ENCODE data around the gene WARS2. TPM values are rescaled to one million over a fixed set of nuclear protein-coding genes. Genes with fewer than 3 reads are reported as not detected.

Gene WARS2
- total and polyA plus RNA-seq, 4 donors = 4.6 to 33.2 (median 11.3) TPM

DNA sequence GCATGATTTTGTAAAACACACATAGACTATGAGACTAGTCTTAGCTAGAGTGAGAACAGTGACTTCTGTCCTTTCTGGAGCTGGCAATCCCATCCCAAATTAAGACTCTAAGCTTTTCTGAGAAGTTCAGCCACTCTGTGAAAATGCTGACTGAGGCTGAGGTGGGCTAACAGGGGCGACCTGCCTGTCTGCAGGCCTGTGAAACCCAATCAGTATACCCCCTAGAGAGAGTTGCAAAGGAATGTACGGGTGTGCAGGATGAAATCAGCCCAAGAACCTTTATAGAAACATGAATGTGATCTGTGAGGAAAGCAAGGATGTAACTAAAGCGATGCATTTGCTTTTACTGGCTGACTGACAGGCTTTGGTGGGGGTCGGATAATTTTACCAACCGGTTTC lies 136.3 kb downstream of the WARS2 start:
- Histone ChIP-seq H3K27me3 (ENCODE audit: control insufficient read depth in 3 of 3, insufficient read depth in 3 of 3, low read length in 2 of 3) (peaks cover 10 to 99% (median 95%) of the 10 kb centered on the region in 3 donors), H3K9ac (ENCODE audit: insufficient read depth in 1 of 2, low read length in 2 of 2) (no peak overlapping the region), H3K27ac (ENCODE audit: low read depth in 1 of 2, low read length in 1 of 2) (no peak overlapping the region), H3K4me1 (ENCODE audit: control insufficient read depth in 5 of 5, insufficient read depth in 5 of 5, low read length in 5 of 5) (peaks cover 0 to 32% (median 11%) of the 10 kb centered on the region in 5 donors), H3K9me3 (ENCODE audit: control insufficient read depth in 4 of 4, insufficient read depth in 3 of 4, low read length in 3 of 4) (peaks cover 0 to 21% (median 0%) of the 10 kb centered on the region in 4 donors), H3K36me3 (ENCODE audit: control insufficient read depth in 4 of 4, insufficient read depth in 4 of 4, low read length in 4 of 4) (no peaks in the 10 kb centered on the region), H3K4me3 (no peak overlapping the region)
- DNase-seq (no peak), ATAC-seq (ENCODE audit: insufficient read depth, low FRiP score) (no peak)
- TF ChIP-seq, protein P1, sequence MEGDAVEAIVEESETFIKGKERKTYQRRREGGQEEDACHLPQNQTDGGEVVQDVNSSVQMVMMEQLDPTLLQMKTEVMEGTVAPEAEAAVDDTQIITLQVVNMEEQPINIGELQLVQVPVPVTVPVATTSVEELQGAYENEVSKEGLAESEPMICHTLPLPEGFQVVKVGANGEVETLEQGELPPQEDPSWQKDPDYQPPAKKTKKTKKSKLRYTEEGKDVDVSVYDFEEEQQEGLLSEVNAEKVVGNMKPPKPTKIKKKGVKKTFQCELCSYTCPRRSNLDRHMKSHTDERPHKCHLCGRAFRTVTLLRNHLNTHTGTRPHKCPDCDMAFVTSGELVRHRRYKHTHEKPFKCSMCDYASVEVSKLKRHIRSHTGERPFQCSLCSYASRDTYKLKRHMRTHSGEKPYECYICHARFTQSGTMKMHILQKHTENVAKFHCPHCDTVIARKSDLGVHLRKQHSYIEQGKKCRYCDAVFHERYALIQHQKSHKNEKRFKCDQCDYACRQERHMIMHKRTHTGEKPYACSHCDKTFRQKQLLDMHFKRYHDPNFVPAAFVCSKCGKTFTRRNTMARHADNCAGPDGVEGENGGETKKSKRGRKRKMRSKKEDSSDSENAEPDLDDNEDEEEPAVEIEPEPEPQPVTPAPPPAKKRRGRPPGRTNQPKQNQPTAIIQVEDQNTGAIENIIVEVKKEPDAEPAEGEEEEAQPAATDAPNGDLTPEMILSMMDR (IDR thresholded peaks at IDR 0.05; ENCODE audit: control extremely low read depth, extremely low read depth) = no peak
- 20 to 32% methylated on average over 5 of the region's 5 CpGs for whole genome bisulfite sequencing, 2 donors

DNA sequence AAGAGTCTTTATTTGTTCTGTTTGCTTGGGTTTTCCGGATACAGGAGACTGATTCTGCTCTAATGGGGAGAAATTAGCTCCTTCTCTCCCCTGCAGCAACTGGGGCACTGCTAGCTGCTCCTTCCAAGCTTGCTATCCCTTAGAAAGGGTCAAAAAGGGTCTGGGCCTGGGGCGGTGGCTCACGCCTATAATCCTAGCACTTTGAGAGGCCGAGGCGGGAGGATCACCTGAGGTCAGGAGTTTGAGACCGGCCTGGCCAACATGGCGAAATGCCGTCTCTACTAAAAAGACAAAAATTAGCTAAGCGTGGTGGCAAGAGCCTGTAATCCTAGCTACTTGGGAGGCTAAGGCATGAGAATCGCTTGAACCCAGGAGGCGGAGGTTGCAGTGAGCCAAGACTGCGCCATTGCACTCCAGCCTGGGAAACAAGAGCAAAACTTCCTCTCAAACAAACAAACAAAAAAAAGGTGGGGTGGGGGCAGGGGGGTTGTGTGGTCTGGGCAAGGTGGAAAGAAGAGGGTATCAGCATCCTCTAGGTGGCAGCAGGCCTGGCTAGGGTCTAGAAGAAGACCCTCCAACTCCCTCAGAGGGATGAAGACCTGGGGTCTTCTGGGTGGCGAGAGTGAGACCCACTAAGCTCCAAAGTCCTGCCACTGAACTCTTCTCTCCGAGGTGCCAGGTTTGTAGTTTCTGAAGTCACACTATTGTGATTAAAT lies 136.9 kb downstream of the WARS2 start:
- DNase-seq = no peak
- WGBS, 2 donors = 37 to 43% methylated on average over 14 of the region's 14 CpGs
- Histone ChIP-seq H3K9ac (ENCODE audit: insufficient read depth in 1 of 2, low read length in 2 of 2) (no peak overlapping the region), H3K9me3 (ENCODE audit: control insufficient read depth in 4 of 4, insufficient read depth in 3 of 4, low read length in 3 of 4) (peaks cover 0 to 21% (median 0%) of the 10 kb centered on the region in 4 donors), H3K27ac (ENCODE audit: low read depth in 1 of 2, low read length in 1 of 2) (no peak overlapping the region), H3K36me3 (ENCODE audit: control insufficient read depth in 4 of 4, insufficient read depth in 4 of 4, low read length in 4 of 4) (no peaks in the 10 kb centered on the region), H3K4me1 (ENCODE audit: control insufficient read depth in 5 of 5, insufficient read depth in 5 of 5, low read length in 5 of 5) (peaks cover 0 to 32% (median 11%) of the 10 kb centered on the region in 5 donors), H3K27me3 (ENCODE audit: control insufficient read depth in 3 of 3, insufficient read depth in 3 of 3, low read length in 2 of 3) (peaks cover 10 to 99% (median 96%) of the 10 kb centered on the region in 3 donors), H3K4me3 (no peak overlapping the region)
- TF ChIP-seq, protein P1 (IDR thresholded peaks at IDR 0.05; ENCODE audit: control extremely low read depth, extremely low read depth) = no peak
- ATAC-seq (ENCODE audit: insufficient read depth, low FRiP score) = no peak

DNA sequence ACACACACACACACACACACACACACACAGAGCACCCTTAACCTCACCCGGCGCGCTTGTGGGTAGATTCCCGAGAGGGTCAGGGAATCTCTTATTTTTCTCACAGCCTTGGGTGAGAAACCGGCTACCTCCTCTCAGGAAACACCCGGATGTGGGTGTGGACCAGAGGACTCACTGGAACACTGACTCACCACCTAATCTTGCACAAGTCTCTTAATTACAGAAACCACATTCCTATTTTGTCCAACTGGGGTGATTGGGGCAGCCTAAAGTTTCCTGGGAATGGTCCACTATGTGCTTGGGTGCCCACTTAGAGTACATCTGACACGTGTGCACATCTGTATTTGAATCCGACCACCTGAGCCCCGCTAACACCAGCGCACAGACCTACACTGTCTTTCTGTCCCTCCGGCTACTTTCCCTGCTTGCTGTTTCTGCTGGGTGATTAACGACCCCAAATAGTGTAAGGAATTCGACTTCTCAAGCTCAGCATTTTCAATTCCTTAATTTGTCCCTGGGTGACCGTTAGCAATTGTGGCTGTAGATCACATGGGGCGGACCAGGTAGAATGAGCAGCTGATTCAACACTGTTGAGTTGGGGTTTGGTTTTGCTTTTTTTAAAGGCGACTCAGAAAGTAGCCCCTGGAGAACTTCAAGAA lies 138.3 kb downstream of the WARS2 start:
- H3K4me1 ChIP-seq (ENCODE audit: control insufficient read depth in 5 of 5, insufficient read depth in 5 of 5, low read length in 5 of 5) = peaks cover 0 to 19% (median 8%) of the 10 kb centered on the region in 5 donors
- H3K36me3 ChIP-seq (ENCODE audit: control insufficient read depth in 4 of 4, insufficient read depth in 4 of 4, low read length in 4 of 4) = no peaks in the 10 kb centered on the region
- H3K9ac ChIP-seq (ENCODE audit: insufficient read depth in 1 of 2, low read length in 2 of 2) = no peak overlapping the region
- ATAC-seq (ENCODE audit: insufficient read depth, low FRiP score) = peak; percentile 49
- H3K9me3 ChIP-seq (ENCODE audit: control insufficient read depth in 4 of 4, insufficient read depth in 3 of 4, low read length in 3 of 4) = peaks cover 0 to 16% (median 0%) of the 10 kb centered on the region in 4 donors
- H3K27me3 ChIP-seq (ENCODE audit: control insufficient read depth in 3 of 3, insufficient read depth in 3 of 3, low read length in 2 of 3) = peaks cover 8 to 98% (median 94%) of the 10 kb centered on the region in 3 donors
- H3K27ac ChIP-seq (ENCODE audit: low read depth in 1 of 2, low read length in 1 of 2) = no peak overlapping the region
- TF ChIP-seq, protein P1 (IDR thresholded peaks at IDR 0.05; ENCODE audit: control extremely low read depth, extremely low read depth) = no peak
- H3K4me3 ChIP-seq = no peak overlapping the region
- peak in 1 of 3 donors; percentile 5 for DNase-seq
- 6 to 12% methylated on average over 16 of the region's 16 CpGs for WGBS, 2 donors
